Medulla oblongata (tissue), 1 donor: Measurements from ENCODE around the gene UNC93B1.

Experiments used
- DNase-seq: peaks from one replicate; pipeline ENCODE4 v3.0.0-alpha.2; 2015; ENCODE audit errors: extremely low spot score

UNC93B1 gene, protein sequence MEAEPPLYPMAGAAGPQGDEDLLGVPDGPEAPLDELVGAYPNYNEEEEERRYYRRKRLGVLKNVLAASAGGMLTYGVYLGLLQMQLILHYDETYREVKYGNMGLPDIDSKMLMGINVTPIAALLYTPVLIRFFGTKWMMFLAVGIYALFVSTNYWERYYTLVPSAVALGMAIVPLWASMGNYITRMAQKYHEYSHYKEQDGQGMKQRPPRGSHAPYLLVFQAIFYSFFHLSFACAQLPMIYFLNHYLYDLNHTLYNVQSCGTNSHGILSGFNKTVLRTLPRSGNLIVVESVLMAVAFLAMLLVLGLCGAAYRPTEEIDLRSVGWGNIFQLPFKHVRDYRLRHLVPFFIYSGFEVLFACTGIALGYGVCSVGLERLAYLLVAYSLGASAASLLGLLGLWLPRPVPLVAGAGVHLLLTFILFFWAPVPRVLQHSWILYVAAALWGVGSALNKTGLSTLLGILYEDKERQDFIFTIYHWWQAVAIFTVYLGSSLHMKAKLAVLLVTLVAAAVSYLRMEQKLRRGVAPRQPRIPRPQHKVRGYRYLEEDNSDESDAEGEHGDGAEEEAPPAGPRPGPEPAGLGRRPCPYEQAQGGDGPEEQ

GRCh38 chr11:68003846-68004550 lies at the start of gene UNC93B1:
Gene UNC93B1 (minus strand): TSS chr11:68004097. CDS start chr11:68004043, 54 bp downstream.
- peak; percentile 73 for DNase-seq

DNA sequence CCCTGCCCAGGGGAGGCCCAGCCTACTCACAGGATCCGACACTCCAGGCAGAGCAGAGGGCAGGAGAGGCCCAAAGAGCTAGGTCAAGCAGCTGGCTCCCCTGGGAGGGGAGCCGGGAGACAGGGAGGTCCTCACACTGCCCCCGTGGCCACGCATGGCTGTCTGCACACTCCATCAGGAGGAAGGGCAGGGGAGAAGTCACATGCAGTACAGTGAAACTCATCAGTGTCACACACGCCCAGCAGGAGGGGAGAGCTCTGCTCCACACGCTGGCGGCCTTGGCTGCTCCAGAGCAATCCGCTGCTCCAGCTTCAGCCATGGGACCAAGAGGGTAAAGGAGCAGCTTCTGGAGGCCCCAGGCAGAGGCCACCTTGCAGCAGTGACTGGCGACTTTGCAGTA lies 49.2 kb upstream of the UNC93B1 start:
- no peak for DNase-seq

- no peak for DNase-seq
Observed at GRCh38 chr11:68052137-68052873, 48.4 kb upstream of the UNC93B1 start.

GRCh38 chr11:68051191-68052136 lies 47.6 kb upstream of the UNC93B1 start:
- DNase-seq, result no peak

DNA sequence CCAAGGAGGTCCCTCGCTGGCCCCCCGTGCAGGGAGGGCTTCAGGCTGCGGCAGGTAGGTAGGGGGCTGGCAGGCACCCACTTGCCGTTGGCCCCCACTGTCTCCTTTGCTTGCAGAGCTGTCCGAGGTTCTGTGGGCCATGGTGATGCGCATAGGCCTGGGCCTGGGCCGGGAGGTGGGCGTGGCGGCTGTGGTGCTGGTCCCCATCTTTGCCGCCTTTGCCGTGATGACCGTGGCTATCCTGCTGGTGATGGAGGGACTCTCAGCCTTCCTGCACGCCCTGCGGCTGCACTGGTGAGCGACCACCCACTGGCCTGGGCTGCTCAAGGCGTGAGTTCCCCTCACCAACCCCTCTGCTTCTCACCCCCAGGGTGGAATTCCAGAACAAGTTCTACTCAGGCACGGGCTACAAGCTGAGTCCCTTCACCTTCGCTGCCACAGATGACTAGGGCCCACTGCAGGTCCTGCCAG lies 46.5 kb upstream of the UNC93B1 start:
- DNase-seq, result no peak

- no peak for DNase-seq
Observed at GRCh38 chr11:68049509-68050370, 45.8 kb upstream of the UNC93B1 start.

DNA sequence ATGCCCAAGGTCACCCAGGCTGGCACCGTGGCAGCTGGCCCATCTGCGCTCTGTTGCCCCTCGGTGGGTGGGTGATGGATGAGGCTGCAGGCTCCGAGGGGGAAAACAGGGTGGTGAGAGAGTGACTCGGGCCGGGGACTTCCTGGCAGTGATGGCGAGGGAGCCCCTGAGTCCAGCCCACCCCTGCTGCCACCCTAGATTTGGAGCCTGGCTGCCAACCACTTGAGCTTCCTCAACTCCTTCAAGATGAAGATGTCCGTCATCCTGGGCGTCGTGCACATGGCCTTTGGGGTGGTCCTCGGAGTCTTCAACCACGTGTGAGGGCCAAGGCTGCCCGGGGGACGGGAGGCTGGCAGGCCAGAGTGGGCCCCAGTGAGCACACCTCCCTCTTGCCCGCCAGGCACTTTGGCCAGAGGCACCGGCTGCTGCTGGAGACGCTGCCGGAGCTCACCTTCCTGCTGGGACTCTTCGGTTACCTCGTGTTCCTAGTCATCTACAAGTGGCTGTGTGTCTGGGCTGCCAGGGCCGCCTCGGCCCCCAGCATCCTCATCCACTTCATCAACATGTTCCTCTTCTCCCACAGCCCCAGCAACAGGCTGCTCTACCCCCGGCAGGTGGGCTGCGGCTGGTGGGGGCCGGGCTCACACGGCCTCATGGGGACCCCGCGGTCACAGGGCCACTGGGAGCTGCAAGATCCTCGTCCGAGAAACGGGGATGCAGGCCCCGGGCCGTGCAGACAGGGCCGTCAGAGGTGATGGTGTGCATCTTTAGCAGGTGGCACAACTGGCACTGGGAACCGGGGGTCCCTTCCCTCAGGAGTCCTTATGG lies 45.0 kb upstream of the UNC93B1 start:
- no peak for DNase-seq

DNA sequence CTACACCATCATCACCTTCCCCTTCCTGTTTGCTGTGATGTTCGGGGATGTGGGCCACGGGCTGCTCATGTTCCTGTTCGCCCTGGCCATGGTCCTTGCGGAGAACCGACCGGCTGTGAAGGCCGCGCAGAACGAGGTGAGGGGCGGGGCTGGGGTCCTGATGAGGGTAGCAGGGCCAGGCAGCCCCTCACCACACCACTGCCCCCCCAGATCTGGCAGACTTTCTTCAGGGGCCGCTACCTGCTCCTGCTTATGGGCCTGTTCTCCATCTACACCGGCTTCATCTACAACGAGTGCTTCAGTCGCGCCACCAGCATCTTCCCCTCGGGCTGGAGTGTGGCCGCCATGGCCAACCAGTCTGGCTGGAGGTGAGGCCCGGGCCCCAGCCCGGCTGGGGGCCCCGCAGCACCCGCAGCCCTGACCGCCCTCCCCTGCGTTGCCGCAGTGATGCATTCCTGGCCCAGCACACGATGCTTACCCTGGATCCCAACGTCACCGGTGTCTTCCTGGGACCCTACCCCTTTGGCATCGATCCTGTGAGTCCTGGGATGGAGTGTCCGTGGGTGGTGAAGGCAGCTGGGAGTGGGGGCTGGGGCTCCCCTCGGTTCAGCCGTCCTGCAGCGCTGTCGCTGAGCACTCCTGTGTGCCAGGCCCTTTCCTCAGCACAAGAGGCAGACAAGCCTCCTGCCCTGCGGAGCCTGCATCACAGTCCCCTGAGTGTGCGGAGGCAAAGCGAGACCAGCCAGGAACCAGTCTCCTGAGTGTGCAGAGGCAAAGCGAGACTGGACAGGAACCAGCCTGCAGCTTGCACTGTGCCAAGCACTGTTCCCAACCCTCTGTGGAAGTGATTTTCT lies 43.8 kb upstream of the UNC93B1 start:
- no peak for DNase-seq

DNA sequence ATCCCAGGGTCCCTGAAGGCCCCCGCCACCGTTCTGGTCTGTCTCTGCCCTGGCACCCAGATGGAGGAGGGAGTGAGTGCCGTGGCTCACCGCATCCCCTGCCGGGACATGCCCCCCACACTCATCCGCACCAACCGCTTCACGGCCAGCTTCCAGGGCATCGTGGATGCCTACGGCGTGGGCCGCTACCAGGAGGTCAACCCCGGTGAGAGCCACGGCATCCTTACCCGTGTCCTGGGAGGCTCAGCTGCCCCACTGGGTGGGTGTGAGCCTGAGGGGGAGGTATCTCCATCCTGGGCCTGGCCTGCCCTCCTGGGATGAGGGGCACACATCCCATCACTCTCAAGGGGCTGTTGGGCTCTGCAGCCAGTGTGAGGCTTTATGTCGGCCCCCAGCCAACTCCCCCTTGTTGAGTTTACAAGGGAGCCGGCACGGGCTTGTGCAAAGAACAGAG lies 41.0 kb upstream of the UNC93B1 start:
- no peak for DNase-seq

DNA sequence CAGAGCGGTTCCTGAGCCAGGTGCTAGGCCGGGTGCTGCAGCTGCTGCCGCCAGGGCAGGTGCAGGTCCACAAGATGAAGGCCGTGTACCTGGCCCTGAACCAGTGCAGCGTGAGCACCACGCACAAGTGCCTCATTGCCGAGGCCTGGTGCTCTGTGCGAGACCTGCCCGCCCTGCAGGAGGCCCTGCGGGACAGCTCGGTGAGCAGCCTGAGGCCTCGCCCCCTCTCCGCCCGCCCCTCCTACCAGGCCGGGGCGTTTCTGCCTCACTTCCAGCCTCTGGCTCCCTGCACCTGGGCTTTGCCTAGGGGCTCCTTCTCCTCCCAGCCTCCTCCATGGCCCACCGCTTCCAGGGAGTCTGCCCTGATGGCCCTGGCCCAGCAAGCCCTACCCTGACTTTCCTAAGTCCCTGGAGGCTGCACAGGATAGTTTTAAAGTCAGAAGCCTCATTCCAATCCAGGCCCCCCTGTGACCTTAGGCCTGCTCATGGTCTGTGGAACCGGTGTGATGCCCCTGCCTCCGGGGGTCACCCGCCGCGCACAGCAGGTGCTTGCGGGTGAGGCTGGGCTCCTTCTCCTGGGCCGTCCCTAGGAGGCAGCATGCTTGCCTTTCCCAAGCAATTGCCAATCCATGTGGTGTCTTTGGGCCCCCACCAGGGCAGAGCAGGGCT lies 40.4 kb upstream of the UNC93B1 start:
- no peak for DNase-seq

GRCh38 chr11:68043349-68044144 lies 39.6 kb upstream of the UNC93B1 start:
- DNase-seq, result no peak

GRCh38 chr11:68043029-68043348 lies 39.1 kb upstream of the UNC93B1 start:
- no peak for DNase-seq

DNA sequence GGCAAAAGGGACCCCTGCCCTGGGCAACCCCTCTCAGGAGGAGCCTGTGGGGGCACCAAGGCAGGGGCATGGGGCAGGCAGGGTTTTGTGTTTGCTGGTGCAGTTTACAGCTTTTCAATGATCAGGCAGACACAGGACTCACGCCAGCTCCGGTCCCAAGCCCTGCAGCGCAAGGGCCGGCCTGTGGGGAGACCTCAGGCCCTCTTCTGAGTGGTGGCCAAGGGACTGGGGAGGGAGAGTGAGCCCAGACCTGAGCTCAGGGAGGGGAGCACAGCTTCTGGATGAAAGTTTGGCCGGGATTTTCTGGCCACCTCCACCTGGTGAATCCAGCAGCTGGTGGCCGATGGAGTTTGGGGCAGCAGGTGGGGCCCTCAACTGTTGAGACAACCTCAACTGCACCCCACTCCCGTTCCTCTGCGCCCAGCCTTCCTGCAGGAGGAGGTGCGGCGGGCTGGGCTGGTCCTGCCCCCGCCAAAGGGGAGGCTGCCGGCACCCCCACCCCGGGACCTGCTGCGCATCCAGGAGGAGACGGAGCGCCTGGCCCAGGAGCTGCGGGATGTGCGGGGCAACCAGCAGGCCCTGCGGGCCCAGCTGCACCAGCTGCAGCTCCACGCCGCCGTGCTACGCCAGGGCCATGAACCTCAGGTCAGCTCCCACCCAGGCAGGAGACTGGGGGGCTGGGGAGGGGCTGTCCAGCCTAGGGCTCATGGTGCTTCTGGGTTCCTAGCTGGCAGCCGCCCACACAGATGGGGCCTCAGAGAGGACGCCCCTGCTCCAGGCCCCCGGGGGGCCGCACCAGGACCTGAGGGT lies 38.5 kb upstream of the UNC93B1 start:
- no peak for DNase-seq

DNA sequence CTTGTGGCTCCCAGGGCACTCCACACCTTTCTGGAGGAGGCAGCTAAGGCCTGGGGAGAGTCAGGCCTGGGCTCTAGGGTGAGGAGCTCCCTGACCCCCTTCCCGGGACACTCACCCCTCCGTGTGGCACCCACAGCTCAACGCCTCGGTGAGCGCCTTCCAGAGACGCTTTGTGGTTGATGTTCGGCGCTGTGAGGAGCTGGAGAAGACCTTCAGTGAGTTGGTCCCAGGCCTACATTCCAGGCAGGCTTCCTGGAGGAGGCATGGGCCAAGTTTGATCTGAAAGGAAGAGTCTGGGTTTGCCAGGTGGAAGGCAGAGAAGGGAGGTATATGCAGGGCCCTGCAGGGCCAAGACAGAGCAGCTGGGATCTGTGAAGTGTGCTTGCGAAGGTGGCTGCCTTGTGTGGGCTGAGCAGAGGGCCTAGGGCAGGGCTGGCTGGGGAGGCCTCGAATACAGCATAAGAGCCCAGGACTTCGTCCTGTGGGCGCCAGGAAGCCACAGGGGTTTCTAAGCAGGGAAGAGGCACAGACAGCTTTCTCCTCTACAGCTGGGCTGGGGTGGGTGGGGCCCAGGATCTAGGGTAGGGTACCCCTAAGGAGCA lies 37.8 kb upstream of the UNC93B1 start:
- no peak for DNase-seq

- no peak for DNase-seq
Observed at GRCh38 chr11:68040957-68041591, 37.2 kb upstream of the UNC93B1 start.
